Progenitor cell of endocrine pancreas (in vitro differentiated cells): ENCODE data around the gene AP1B1. TPM values are rescaled to one million over a fixed set of nuclear protein-coding genes. Genes with fewer than 3 reads are reported as not detected.
A peak's percentile ranks its signal among the peaks of the same experiment; 100 is the strongest.

Experiments used
- DNase-seq: peaks from one replicate; pipeline ENCODE4 v3.0.0; 2021; ENCODE audit warnings: low spot score; ENCODE audit not compliant: unreplicated experiment
- H3K27ac Mint-ChIP-seq: 2 replicates; pipeline ENCODE4 v1.8.0; 2021; ENCODE audit warnings: mild to moderate bottlenecking, moderate library complexity, mixed read lengths
- H3K27me3 Mint-ChIP-seq: 2 replicates; pipeline ENCODE4 v1.8.0; 2021; ENCODE audit warnings: mixed read lengths
- H3K36me3 Mint-ChIP-seq: 2 replicates; pipeline ENCODE4 v1.8.0; 2022; ENCODE audit warnings: mixed read lengths; ENCODE audit not compliant: insufficient read depth
- H3K4me1 Mint-ChIP-seq: 2 replicates; pipeline ENCODE4 v1.8.0; 2021; ENCODE audit warnings: low read depth, mixed read lengths
- H3K4me3 Mint-ChIP-seq: 2 replicates; pipeline ENCODE4 v1.8.0; 2021; ENCODE audit warnings: low read depth, mild to moderate bottlenecking, moderate library complexity, mixed read lengths
- H3K9me3 Mint-ChIP-seq: 2 replicates; pipeline ENCODE4 v1.8.0; 2021; ENCODE audit warnings: low read depth, mixed read lengths
- total RNA-seq: library from RNA; stranded (reverse); gene quantifications from 2 replicates; pipeline ENCODE4 v1.2.1, GENCODE V29; 2021
- TF ChIP-seq, protein P1 (sequence below): fragments of 200-600 bp; sonication (generic); IDR thresholded peaks from one replicate; pipeline ENCODE4 v1.5.0; 2021; ENCODE audit warnings: antibody characterized with exemption, mild to moderate bottlenecking; ENCODE audit not compliant: unreplicated experiment

AP1B1 gene
- total RNA-seq, 1 donor from 2014 or later, result 59.6 TPM

- TF ChIP-seq, protein P1, sequence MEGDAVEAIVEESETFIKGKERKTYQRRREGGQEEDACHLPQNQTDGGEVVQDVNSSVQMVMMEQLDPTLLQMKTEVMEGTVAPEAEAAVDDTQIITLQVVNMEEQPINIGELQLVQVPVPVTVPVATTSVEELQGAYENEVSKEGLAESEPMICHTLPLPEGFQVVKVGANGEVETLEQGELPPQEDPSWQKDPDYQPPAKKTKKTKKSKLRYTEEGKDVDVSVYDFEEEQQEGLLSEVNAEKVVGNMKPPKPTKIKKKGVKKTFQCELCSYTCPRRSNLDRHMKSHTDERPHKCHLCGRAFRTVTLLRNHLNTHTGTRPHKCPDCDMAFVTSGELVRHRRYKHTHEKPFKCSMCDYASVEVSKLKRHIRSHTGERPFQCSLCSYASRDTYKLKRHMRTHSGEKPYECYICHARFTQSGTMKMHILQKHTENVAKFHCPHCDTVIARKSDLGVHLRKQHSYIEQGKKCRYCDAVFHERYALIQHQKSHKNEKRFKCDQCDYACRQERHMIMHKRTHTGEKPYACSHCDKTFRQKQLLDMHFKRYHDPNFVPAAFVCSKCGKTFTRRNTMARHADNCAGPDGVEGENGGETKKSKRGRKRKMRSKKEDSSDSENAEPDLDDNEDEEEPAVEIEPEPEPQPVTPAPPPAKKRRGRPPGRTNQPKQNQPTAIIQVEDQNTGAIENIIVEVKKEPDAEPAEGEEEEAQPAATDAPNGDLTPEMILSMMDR, result no peak
- no peaks in the 10 kb centered on the region for H3K9me3 Mint-ChIP-seq
- DNase-seq, result no peak
- H3K4me3 Mint-ChIP-seq, result peak overlapping the region; percentile 44
- H3K36me3 Mint-ChIP-seq, result no peaks in the 10 kb centered on the region
- peaks cover under 1% of the 10 kb centered on the region for H3K4me1 Mint-ChIP-seq
- peaks cover 45% of the 10 kb centered on the region for H3K27me3 Mint-ChIP-seq
- no peak overlapping the region for H3K27ac Mint-ChIP-seq
Measured at GRCh38 chr22:29314537-29315285, 73.7 kb downstream of the AP1B1 start.

DNA sequence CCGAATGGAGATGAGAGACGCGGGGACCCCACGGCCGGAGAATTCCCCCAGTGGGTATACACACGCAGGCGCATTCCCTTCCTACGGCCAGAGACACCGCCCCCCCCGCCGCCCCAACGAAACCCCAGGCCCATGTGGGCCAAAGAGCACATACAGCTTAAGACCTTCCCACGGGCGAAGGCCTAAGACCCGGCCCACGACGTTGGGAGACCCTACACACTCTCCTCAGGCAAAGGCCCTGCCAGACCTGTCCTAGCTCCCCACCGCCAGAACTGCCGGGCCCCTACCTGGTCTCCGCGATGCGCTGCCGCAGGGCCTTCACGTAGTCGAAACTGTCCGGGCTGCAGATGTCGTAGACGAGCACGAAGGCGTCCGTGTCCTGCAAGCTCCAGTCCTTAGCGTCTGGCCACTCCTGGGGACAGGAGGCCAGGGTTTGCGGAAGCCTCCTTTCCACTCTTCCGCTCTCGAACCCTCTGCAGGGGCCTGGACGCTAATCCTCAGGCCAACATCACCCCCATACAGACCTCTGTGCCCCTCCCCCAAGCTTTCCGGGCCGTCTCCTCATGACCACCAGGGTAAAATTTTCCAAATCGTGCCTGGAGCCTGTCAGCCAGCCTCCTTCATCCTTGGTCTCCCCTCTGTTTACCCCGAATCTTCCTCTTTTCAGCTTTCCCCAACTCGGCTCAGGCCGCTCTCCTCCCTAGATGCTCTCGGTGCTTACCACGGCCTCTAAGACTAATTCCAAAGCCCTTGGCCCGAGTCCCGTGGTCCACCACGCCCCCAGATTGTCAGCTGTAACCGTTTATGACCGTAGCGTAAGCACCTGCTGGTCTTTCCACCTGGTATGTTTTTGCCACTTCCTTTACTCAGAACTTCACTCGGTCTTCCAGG, 74.5 kb downstream of the AP1B1 start:
- peaks cover 2% of the 10 kb centered on the region for H3K4me1 Mint-ChIP-seq
- no peak overlapping the region for H3K27ac Mint-ChIP-seq
- no peak for DNase-seq
- TF ChIP-seq, protein P1, result no peak
- H3K27me3 Mint-ChIP-seq, result peaks cover 45% of the 10 kb centered on the region
- no peaks in the 10 kb centered on the region for H3K9me3 Mint-ChIP-seq
- H3K36me3 Mint-ChIP-seq, result no peaks in the 10 kb centered on the region
- peak overlapping the region; percentile 44 for H3K4me3 Mint-ChIP-seq

DNA sequence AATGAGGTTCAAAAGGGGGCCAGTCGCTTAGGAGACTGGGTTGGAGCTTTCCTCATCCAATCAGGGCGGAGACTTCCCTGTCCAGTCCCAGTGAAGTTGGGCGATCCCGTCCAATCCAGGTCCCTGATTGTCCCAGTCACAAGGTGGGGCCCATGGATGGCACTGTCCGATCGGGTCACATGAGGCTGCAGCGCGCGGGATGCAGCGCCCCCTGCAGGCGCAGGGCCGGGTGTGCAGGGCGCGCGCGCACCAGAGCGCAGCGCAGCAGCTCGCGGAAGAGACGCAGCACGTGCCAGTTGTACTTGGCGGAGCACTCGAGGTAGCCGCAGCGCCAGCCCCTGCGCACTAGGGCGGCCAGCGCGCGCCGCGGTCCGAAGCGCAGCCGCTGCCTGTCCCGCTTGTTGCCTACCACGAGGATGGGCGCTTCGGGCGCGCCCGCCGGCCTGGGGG, 75.2 kb downstream of the AP1B1 start:
- peaks cover 2% of the 10 kb centered on the region for H3K4me1 Mint-ChIP-seq
- no peak overlapping the region for H3K4me3 Mint-ChIP-seq
- no peak overlapping the region for H3K27ac Mint-ChIP-seq
- peaks cover 45% of the 10 kb centered on the region for H3K27me3 Mint-ChIP-seq
- DNase-seq, result no peak
- no peaks in the 10 kb centered on the region for H3K9me3 Mint-ChIP-seq
- TF ChIP-seq, protein P1, result peak; percentile 56
- H3K36me3 Mint-ChIP-seq, result no peaks in the 10 kb centered on the region

- no peak overlapping the region for H3K4me3 Mint-ChIP-seq
- no peaks in the 10 kb centered on the region for H3K9me3 Mint-ChIP-seq
- H3K27ac Mint-ChIP-seq, result peak overlapping the region; percentile 37
- DNase-seq, result no peak
- H3K36me3 Mint-ChIP-seq, result no peaks in the 10 kb centered on the region
- TF ChIP-seq, protein P1, result no peak
- H3K4me1 Mint-ChIP-seq, result peaks cover 2% of the 10 kb centered on the region
- H3K27me3 Mint-ChIP-seq, result peaks cover 42% of the 10 kb centered on the region
Measured at GRCh38 chr22:29312218-29313125, 75.9 kb downstream of the AP1B1 start.
